NB4 (cell line): Measurements from ENCODE around the gene LYRM2.

ENCODE experiments used
- MYC ChIP-seq: IDR thresholded peaks from 2 replicates; pipeline ENCODE4 v1.6.1; 2011; ENCODE audit warnings: low read depth, low read length
- POLR2A ChIP-seq: IDR thresholded peaks from 2 replicates; pipeline ENCODE4 v1.6.1; 2011; ENCODE audit warnings: mild to moderate bottlenecking; ENCODE audit not compliant: insufficient read length; ENCODE audit errors: extremely low read depth
- TF ChIP-seq, protein P1 (sequence below): IDR thresholded peaks from one replicate; pipeline ENCODE4 v1.5.1; 2012; ENCODE audit warnings: low read depth, low read length

DNA sequence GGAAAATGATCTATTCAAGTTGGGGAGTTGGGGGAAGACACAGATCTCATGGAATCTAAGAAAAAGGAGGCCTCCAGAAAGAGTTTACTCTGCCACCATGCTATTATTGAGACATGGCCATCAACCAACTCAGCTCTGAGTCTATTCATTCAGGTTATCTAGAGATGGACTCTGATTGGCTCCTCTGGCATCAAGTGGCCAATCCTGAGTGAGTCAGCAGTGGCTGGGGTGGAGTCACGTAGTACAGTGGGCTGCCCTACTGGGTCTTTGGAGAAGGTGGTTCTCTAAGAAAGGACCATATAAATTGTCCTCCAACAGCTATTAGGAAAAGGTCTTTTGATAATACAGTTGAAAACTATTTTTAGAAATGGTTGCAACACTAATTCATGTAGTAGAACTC lies 42.1 kb downstream of the LYRM2 start:
- no peak for TF ChIP-seq POLR2A
- TF ChIP-seq, protein P1, sequence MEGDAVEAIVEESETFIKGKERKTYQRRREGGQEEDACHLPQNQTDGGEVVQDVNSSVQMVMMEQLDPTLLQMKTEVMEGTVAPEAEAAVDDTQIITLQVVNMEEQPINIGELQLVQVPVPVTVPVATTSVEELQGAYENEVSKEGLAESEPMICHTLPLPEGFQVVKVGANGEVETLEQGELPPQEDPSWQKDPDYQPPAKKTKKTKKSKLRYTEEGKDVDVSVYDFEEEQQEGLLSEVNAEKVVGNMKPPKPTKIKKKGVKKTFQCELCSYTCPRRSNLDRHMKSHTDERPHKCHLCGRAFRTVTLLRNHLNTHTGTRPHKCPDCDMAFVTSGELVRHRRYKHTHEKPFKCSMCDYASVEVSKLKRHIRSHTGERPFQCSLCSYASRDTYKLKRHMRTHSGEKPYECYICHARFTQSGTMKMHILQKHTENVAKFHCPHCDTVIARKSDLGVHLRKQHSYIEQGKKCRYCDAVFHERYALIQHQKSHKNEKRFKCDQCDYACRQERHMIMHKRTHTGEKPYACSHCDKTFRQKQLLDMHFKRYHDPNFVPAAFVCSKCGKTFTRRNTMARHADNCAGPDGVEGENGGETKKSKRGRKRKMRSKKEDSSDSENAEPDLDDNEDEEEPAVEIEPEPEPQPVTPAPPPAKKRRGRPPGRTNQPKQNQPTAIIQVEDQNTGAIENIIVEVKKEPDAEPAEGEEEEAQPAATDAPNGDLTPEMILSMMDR: no peak
- TF ChIP-seq MYC: no peak
